HepG2 (cell line): Measurements from ENCODE around the gene SLC13A3. TPM values are rescaled to one million over a fixed set of nuclear protein-coding genes. Genes with fewer than 3 reads are reported as not detected.

ENCODE experiments used
- DNMT1 ChIP-seq: sonication (generic); formaldehyde crosslinking; IDR thresholded peaks from 2 replicates; pipeline ENCODE4 v1.5.1; 2020; ENCODE audit warnings: mild to moderate bottlenecking, missing genetic modification reagents
- GABPB1 ChIP-seq: IDR thresholded peaks from 2 replicates; pipeline ENCODE4 v1.6.1; 2016; ENCODE audit warnings: mild to moderate bottlenecking, missing genetic modification reagents, moderate library complexity, missing compliant biosample characterization
- HMGXB4 ChIP-seq, 2 experiments: sonication (generic) in 1 of 2; formaldehyde crosslinking in 1 of 2; IDR thresholded peaks; 2 replicates each; pipeline versions ENCODE4 v1.4.0 to v1.6.1; 2018 to 2020; ENCODE audit warnings: missing genetic modification reagents in 2 of 2, borderline replicate concordance in 1 of 2, low read depth in 1 of 2, mild to moderate bottlenecking in 1 of 2, missing biosample characterization in 1 of 2
- PAXIP1 ChIP-seq: sonication (generic); formaldehyde crosslinking; conservative IDR thresholded peaks from 2 replicates; pipeline ENCODE4 v1.4.0; 2020; ENCODE audit warnings: mild to moderate bottlenecking, missing genetic modification reagents, moderate library complexity
- POLR2A ChIP-seq, 2 experiments: IDR thresholded peaks; 2 replicates each; pipeline ENCODE4 v1.6.1; 2011; ENCODE audit warnings: low read depth in 2 of 2, low read length in 2 of 2, mild to moderate bottlenecking in 1 of 2, moderate library complexity in 1 of 2; ENCODE audit not compliant: insufficient read depth in 1 of 2
- REST ChIP-seq, 2 experiments: IDR thresholded peaks; 2 replicates each; pipeline ENCODE4 v1.6.1; 2011 to 2012; ENCODE audit warnings: low read length in 2 of 2, borderline replicate concordance in 1 of 2, low read depth in 1 of 2, mild to moderate bottlenecking in 1 of 2, moderate library complexity in 1 of 2
- ZBTB21 ChIP-seq: sonication (generic); formaldehyde crosslinking; IDR thresholded peaks from 2 replicates; pipeline ENCODE4 v1.4.0; 2020; ENCODE audit warnings: missing genetic modification reagents
- ZNF282 ChIP-seq: fragments of 450-650 bp; IDR thresholded peaks from 2 replicates; pipeline ENCODE4 v1.6.1; 2018; ENCODE audit not compliant: partially characterized antibody
- ZNF362 ChIP-seq: sonication (generic); formaldehyde crosslinking; IDR thresholded peaks from 2 replicates; pipeline ENCODE4 v1.4.0; 2020; ENCODE audit warnings: missing genetic modification reagents, mild to moderate bottlenecking, borderline replicate concordance
- ZNF382 ChIP-seq: sonication (generic); formaldehyde crosslinking; IDR thresholded peaks from 2 replicates; pipeline ENCODE4 v1.5.0; 2020; ENCODE audit warnings: missing genetic modification reagents, mild to moderate bottlenecking, borderline replicate concordance
- ZNF816 ChIP-seq: sonication (generic); formaldehyde crosslinking; IDR thresholded peaks from 2 replicates; pipeline ENCODE4 v1.8.0; 2022; ENCODE audit warnings: missing genetic modification reagents, mild to moderate bottlenecking, borderline replicate concordance
- polyA plus RNA-seq, 8 experiments: library from polyadenylated mRNA; depleted of rRNA in 3 of 8; stranded (reverse) in 7 of 8; unstranded in 1 of 8; fragments of >200 nt; fragmentation: Illumina TruSeq in 4 of 8; extraction: Trizol in 4 of 8; gene quantifications; 2 replicates each; pipeline versions ENCODE4 v1.2.1 to v1.2.3, GENCODE V29; 2011 to 2016; ENCODE audit warnings: low read depth in 4 of 8, missing spikeins in 1 of 8, mixed read lengths in 1 of 8; ENCODE audit not compliant: insufficient read depth in 1 of 8
- total RNA-seq, 5 experiments: library from RNA; depleted of rRNA; stranded (reverse); fragments of >200 nt; fragmentation: Illumina TruSeq; extraction: Trizol; gene quantifications; 2 replicates each; pipeline ENCODE4 v1.2.3, GENCODE V29; 2016; ENCODE audit warnings: low read depth in 1 of 5

SLC13A3 gene
- total and polyA plus RNA-seq, 2 of the 13 experiments (the other 11 are each of a cell fraction or from before 2014, with no cell fraction given), result 66.5 to 76.0 TPM

- peak in 1 of 2 experiments; percentile 50; a peak in 2 of 4 replicates for TF ChIP-seq REST (IDR thresholded peaks at IDR 0.05; ENCODE audit: borderline replicate concordance in 1 of 2, low read depth in 1 of 2, low read length in 2 of 2)
- TF ChIP-seq POLR2A (IDR thresholded peaks at IDR 0.05; ENCODE audit: insufficient read depth in 1 of 2, low read depth in 2 of 2, low read length in 2 of 2), result no peak
- no peak; the same call in 1 of the 2 replicates for TF ChIP-seq GABPB1
- TF ChIP-seq ZNF282, result no peak
- no peak for TF ChIP-seq DNMT1 (CRISPR knock-in tag)
- TF ChIP-seq HMGXB4 (CRISPR knock-in tag; IDR thresholded peaks at IDR 0.05; ENCODE audit: borderline replicate concordance in 1 of 2, low read depth in 1 of 2), result peak in 1 of 2 experiments; percentile 22; a peak in 2 of 4 replicates
- TF ChIP-seq ZNF816 (CRISPR knock-in tag), result peak; percentile 54; the same call in 1 of the 2 replicates
- peak; percentile 93 for TF ChIP-seq ZBTB21
- TF ChIP-seq PAXIP1 (CRISPR knock-in tag), result peak; percentile 42; the same call in 1 of the 2 replicates
- no peak for TF ChIP-seq ZNF382
- no peak for TF ChIP-seq ZNF362
Measured at GRCh38 chr20:46523108-46523507, 128.2 kb downstream of the SLC13A3 start (continued).
